Esophagus squamous epithelium (tissue), 5 donors: ENCODE results near the gene ANAPC4. TPM values are rescaled to one million over a fixed set of nuclear protein-coding genes. Genes with fewer than 3 reads are reported as not detected.

Source experiments
- DNase-seq: peaks from one replicate; lab custom pipeline; 2025; lab: John Stamatoyannopoulos, UW
- H3K27ac ChIP-seq, 4 donors: fragments of 200-600 bp; sonication (generic); one replicate each; pipeline ENCODE4 v1.5.1; 2016 to 2019; ENCODE audit warnings: mild to moderate bottlenecking in 1 of 4
- H3K27me3 ChIP-seq, 4 donors: fragments of 200-600 bp; sonication (generic); 1 replicate in 3 of 4; 2 replicates in 1 of 4; pipeline versions ENCODE4 v1.5.1 to v1.6.0; 2017 to 2021; ENCODE audit warnings: antibody characterized with exemption in 1 of 4
- H3K36me3 ChIP-seq, 3 donors: fragments of 200-600 bp; sonication (generic); one replicate each; pipeline ENCODE4 v1.5.1; 2016 to 2019
- H3K4me1 ChIP-seq, 3 donors: fragments of 200-600 bp; sonication (generic); one replicate each; pipeline ENCODE4 v1.5.1; 2017 to 2019
- H3K4me3 ChIP-seq, 4 donors: fragments of 200-600 bp; sonication (generic); 1 replicate in 3 of 4; 2 replicates in 1 of 4; pipeline ENCODE4 v1.5.1; 2016 to 2019; ENCODE audit warnings: mild to moderate bottlenecking in 2 of 4, moderate library complexity in 1 of 4
- H3K9me3 ChIP-seq, 3 donors: fragments of 200-600 bp; sonication (generic); one replicate each; pipeline ENCODE4 v1.5.1; 2016 to 2019
- POLR2A ChIP-seq, 4 donors: fragments of 450-650 bp; IDR thresholded peaks; one replicate each; pipeline ENCODE4 v1.6.1; 2017; ENCODE audit warnings: antibody characterized with exemption in 4 of 4, mild to moderate bottlenecking in 4 of 4, moderate library complexity in 3 of 4
- WGBS, 2 donors: methylation state at CpG; one replicate each; pipeline ENCODE4 v1.1.5; 2018; 5-methylcytosine and 5-hydroxymethylcytosine counted together
- intact Hi-C: fragments of 100-400 bp; cut with DNase I; formaldehyde crosslinking; loops from one replicate; pipeline ENCODE4 v1.15.0; 2022
- total RNA-seq, 4 donors: library from RNA; depleted of rRNA; stranded (reverse); fragments of >200 nt; gene quantifications; one replicate each; pipeline ENCODE4 v1.1.0, GENCODE V29; 2016
- TF ChIP-seq, protein P1 (sequence below), 6 experiments: fragments of 450-650 bp in 4 of 6; fragments of 200-600 bp in 2 of 6; sonication (generic) in 2 of 6; IDR thresholded peaks; one replicate each; pipeline ENCODE4 v1.5.1; 2016 to 2019; ENCODE audit warnings: antibody characterized with exemption in 6 of 6, mild to moderate bottlenecking in 4 of 6, moderate library complexity in 4 of 6
- donor health status: DM: yes; HTN: yes; CAD: no.

Gene ANAPC4
- total RNA-seq, 4 donors from 2014 or later, result 9.6 to 27.0 (median 20.0) TPM

DNA sequence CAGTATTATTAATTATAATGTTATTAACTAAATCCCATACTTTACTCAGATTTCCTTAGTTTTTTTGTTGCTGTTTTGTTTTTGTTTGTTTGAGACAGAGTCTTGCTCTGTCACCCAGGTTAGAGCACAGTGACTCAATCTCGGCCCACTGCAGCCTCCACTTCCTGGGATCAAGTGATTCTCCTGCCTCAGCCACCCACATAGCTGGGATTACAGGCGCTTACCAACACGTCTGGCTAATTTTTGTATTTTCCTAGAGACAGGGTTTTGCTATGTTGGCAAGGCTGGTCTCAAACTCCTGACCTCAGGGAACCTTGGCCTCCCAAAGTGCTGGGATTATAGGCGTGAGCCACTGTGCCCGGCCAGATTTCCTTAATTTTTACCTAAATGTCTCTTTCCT is 72.2 kb downstream of the ANAPC4 start:
- no peak for DNase-seq
- Histone ChIP-seq H3K4me3 (no peak overlapping the region), H3K4me1 (peaks cover 0 to 12% (median 0%) of the 10 kb centered on the region in 3 donors), H3K36me3 (no peaks in the 10 kb centered on the region), H3K9me3 (no peaks in the 10 kb centered on the region), H3K27me3 (no peaks in the 10 kb centered on the region), H3K27ac (no peak overlapping the region)
- no peak for TF ChIP-seq POLR2A (IDR thresholded peaks at IDR 0.05)
- TF ChIP-seq, protein P1, sequence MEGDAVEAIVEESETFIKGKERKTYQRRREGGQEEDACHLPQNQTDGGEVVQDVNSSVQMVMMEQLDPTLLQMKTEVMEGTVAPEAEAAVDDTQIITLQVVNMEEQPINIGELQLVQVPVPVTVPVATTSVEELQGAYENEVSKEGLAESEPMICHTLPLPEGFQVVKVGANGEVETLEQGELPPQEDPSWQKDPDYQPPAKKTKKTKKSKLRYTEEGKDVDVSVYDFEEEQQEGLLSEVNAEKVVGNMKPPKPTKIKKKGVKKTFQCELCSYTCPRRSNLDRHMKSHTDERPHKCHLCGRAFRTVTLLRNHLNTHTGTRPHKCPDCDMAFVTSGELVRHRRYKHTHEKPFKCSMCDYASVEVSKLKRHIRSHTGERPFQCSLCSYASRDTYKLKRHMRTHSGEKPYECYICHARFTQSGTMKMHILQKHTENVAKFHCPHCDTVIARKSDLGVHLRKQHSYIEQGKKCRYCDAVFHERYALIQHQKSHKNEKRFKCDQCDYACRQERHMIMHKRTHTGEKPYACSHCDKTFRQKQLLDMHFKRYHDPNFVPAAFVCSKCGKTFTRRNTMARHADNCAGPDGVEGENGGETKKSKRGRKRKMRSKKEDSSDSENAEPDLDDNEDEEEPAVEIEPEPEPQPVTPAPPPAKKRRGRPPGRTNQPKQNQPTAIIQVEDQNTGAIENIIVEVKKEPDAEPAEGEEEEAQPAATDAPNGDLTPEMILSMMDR (IDR thresholded peaks at IDR 0.05), result no peak
- intact Hi-C loops, result no loop called here
- 44 to 59% methylated on average over 5 of the region's 5 CpGs for WGBS, 2 donors

GRCh38 chr4:25449688-25450087 is 72.6 kb downstream of the ANAPC4 start:
- 64 to 75% methylated on average over 5 of the region's 5 CpGs for WGBS, 2 donors
- TF ChIP-seq, protein P1 (IDR thresholded peaks at IDR 0.05), result no peak
- no peak for TF ChIP-seq POLR2A (IDR thresholded peaks at IDR 0.05)
- H3K36me3 ChIP-seq, result no peaks in the 10 kb centered on the region

GRCh38 chr4:25450491-25450901 is 73.4 kb downstream of the ANAPC4 start:
- H3K27ac ChIP-seq, result no peak overlapping the region
- H3K27me3 ChIP-seq, result no peaks in the 10 kb centered on the region

More at GRCh38 chr4:25449688-25450087, 72.6 kb downstream of the ANAPC4 start:
- H3K9me3 ChIP-seq, result no peaks in the 10 kb centered on the region
- no peak overlapping the region for H3K27ac ChIP-seq
- H3K4me3 ChIP-seq, result no peak overlapping the region
- intact Hi-C loops, result no loop called here
- DNase-seq, result no peak
- no peaks in the 10 kb centered on the region for H3K27me3 ChIP-seq
- peaks cover 0 to 12% (median 0%) of the 10 kb centered on the region in 3 donors for H3K4me1 ChIP-seq

GRCh38 chr4:25451676-25452075 is 74.6 kb downstream of the ANAPC4 start:
- H3K27me3 ChIP-seq, result no peaks in the 10 kb centered on the region
- TF ChIP-seq, protein P1 (IDR thresholded peaks at IDR 0.05), result no peak
- WGBS, 2 donors, result 91 to 95% methylated on average over 2 of the region's 2 CpGs
- H3K36me3 ChIP-seq, result no peaks in the 10 kb centered on the region
- H3K9me3 ChIP-seq, result no peaks in the 10 kb centered on the region
- DNase-seq, result no peak
- H3K4me1 ChIP-seq, result peaks cover 0 to 12% (median 0%) of the 10 kb centered on the region in 3 donors
- no peak overlapping the region for H3K4me3 ChIP-seq
- no peak overlapping the region for H3K27ac ChIP-seq
- intact Hi-C loops, result no loop called here

More at GRCh38 chr4:25450491-25450901, 73.4 kb downstream of the ANAPC4 start:
- Histone ChIP-seq H3K4me1 (peaks cover 0 to 12% (median 0%) of the 10 kb centered on the region in 3 donors), H3K9me3 (no peaks in the 10 kb centered on the region), H3K36me3 (no peaks in the 10 kb centered on the region), H3K4me3 (no peak overlapping the region)
- no peak for DNase-seq
- 57 to 83% methylated on average over 3 to 4 of the region's 4 CpGs for WGBS, 2 donors
- TF ChIP-seq, protein P1 (IDR thresholded peaks at IDR 0.05), result no peak
- TF ChIP-seq POLR2A (IDR thresholded peaks at IDR 0.05), result no peak
- intact Hi-C loops, result no loop called here

DNA sequence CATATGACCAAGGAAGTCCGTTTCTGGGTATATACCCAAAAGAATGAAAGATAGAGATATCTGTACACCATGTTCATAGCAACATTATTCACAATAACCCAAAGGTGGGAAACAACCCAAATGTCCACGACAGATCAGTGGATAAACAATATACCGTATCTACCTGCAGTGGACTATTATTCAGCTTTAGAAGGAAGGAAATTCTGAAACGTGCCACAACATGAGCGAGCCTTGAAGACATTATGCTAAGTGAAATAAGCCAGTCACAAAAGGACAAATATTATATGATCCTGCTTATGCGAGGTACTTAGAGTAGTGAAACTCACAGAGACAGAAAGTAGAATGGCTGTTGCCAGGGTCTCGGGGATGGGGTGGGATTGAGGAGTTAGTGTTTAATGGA is 75.0 kb downstream of the ANAPC4 start:
- no peaks in the 10 kb centered on the region for H3K9me3 ChIP-seq
- H3K27me3 ChIP-seq, result no peaks in the 10 kb centered on the region
- no peak overlapping the region for H3K4me3 ChIP-seq
- H3K4me1 ChIP-seq, result peaks cover 0 to 12% (median 0%) of the 10 kb centered on the region in 3 donors
- TF ChIP-seq POLR2A (IDR thresholded peaks at IDR 0.05), result no peak
- TF ChIP-seq, protein P1 (IDR thresholded peaks at IDR 0.05), result no peak
- H3K27ac ChIP-seq, result no peak overlapping the region
- no peaks in the 10 kb centered on the region for H3K36me3 ChIP-seq
- DNase-seq, result no peak
- 60 to 68% methylated on average over 7 of the region's 7 CpGs for WGBS, 2 donors
- intact Hi-C loops, result no loop called here
